A673 (cell line): ENCODE results near the gene FAM83B. TPM values are rescaled to one million over a fixed set of nuclear protein-coding genes. Genes with fewer than 3 reads are reported as not detected.

Experiments used
- BruUV-seq: library from RNA; stranded (reverse); fragments of 400-500 nt; replicated peaks from 2 replicates; lab custom pipeline; 2021; lab: Mats Ljungman, UMichigan
- CTCF ChIA-PET: fragments of 300-600 bp; sonication (Branson Sonifier 250); formaldehyde crosslinking; loops from one replicate; lab custom pipeline; 2022; ENCODE audit warnings: antibody characterized with exemption; lab: Charles Lee
- POLR2A ChIA-PET: fragments of 300-600 bp; sonication (Branson Sonifier 250); formaldehyde crosslinking; loops from one replicate; lab custom pipeline; 2022; ENCODE audit warnings: antibody characterized with exemption; ENCODE audit not compliant: low non-redundant PET; lab: Charles Lee
- DNase-seq: peaks from one replicate; pipeline ENCODE4 v3.0.0-alpha.2; 2015; ENCODE audit warnings: low spot score
- H3K27ac ChIP-seq: fragments of 200-600 bp; sonication (generic); 2 replicates; pipeline ENCODE4 v1.5.1; 2016; ENCODE audit warnings: mixed run types, low read depth, mild to moderate bottlenecking, mixed read lengths, antibody characterized with exemption, low read length; ENCODE audit not compliant: poor library complexity, severe bottlenecking
- H3K27me3 ChIP-seq: fragments of 200-600 bp; sonication (generic); replicated peaks from 2 replicates; pipeline ENCODE4 v1.6.1; 2017; ENCODE audit warnings: mixed run types, low read depth, mild to moderate bottlenecking, mixed read lengths, antibody characterized with exemption, low read length; ENCODE audit not compliant: insufficient read depth, poor library complexity
- H3K36me3 ChIP-seq: fragments of 200-600 bp; sonication (generic); 2 replicates; pipeline ENCODE4 v1.6.1; 2016; ENCODE audit warnings: mixed run types, mild to moderate bottlenecking, mixed read lengths, antibody characterized with exemption, low read length; ENCODE audit not compliant: insufficient read depth, poor library complexity, severe bottlenecking
- H3K4me1 ChIP-seq: fragments of 200-600 bp; sonication (generic); 2 replicates; pipeline ENCODE4 v1.6.1; 2017; ENCODE audit warnings: mixed run types, mild to moderate bottlenecking, mixed read lengths, antibody characterized with exemption, low read length; ENCODE audit not compliant: insufficient read depth, poor library complexity, severe bottlenecking
- H3K4me3 ChIP-seq: fragments of 200-600 bp; sonication (generic); 2 replicates; pipeline ENCODE4 v1.5.1; 2016; ENCODE audit warnings: low read depth, mixed run types, mild to moderate bottlenecking, mixed read lengths, low read length; ENCODE audit not compliant: poor library complexity, severe bottlenecking
- H3K9me3 ChIP-seq: fragments of 200-600 bp; sonication (generic); 2 replicates; pipeline ENCODE4 v1.6.1; 2016; ENCODE audit warnings: mixed run types, low read depth, mild to moderate bottlenecking, mixed read lengths, antibody characterized with exemption, low read length; ENCODE audit not compliant: poor library complexity, severe bottlenecking
- EZH2 ChIP-seq: fragments of 200-600 bp; sonication (generic); IDR thresholded peaks from 2 replicates; pipeline ENCODE4 v1.6.1; 2017; ENCODE audit warnings: borderline replicate concordance, low read depth, mild to moderate bottlenecking, mixed read lengths, antibody characterized with exemption, low read length; ENCODE audit not compliant: poor library complexity, severe bottlenecking
- intact Hi-C: fragments of 100-400 bp; cut with micrococcal nuclease; formaldehyde crosslinking; loops from one replicate; pipeline ENCODE4 v1.10.0; 2022; ENCODE audit not compliant: unreplicated experiment
- total RNA-seq: library from RNA; stranded (reverse); gene quantifications from 2 replicates; pipeline ENCODE4 v1.2.3, GENCODE V29; 2021
- TF ChIP-seq, protein P1 (sequence below): fragments of 300-800, 200-600 bp; sonication (generic); conservative IDR thresholded peaks from 2 replicates; pipeline ENCODE4 v1.5.1; 2017; ENCODE audit warnings: low read depth, mild to moderate bottlenecking, antibody characterized with exemption, low read length, moderate library complexity, mixed read lengths

The FAM83B gene
- total RNA-seq, 1 experiment from 2014 or later, result 0.41 TPM

DNA sequence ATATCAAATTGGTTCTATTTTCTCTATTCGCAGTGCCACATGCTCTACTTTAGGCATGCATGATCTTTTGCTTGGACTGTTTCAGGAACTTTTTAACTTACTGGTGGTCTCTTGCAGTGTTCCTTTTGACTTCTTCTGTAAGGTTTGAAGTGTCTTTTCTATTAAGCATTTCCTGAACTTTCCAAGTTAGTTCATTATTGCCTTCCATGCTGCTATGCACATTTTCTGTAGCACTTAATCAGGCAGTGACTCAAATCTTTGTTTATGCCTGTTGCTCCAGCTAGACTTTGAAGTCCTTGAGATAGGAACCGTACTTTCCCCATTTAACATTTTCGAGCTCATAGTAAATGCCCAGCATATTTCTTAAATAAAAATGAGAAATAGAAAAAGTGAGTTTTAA, 52.2 kb downstream of the FAM83B start:
- no TSS peak for BruUV-seq
- POLR2A ChIA-PET, result no interaction called here
- Histone ChIP-seq H3K27me3 (no peaks in the 10 kb centered on the region), H3K4me1 (no peaks in the 10 kb centered on the region), H3K27ac (no peak overlapping the region), H3K4me3 (no peak overlapping the region), H3K9me3 (no peaks in the 10 kb centered on the region), H3K36me3 (no peaks in the 10 kb centered on the region)
- intact Hi-C loops, result no loop called here
- CTCF ChIA-PET, result no interaction called here
- no peak for DNase-seq
- no peak for TF ChIP-seq EZH2
- TF ChIP-seq, protein P1, sequence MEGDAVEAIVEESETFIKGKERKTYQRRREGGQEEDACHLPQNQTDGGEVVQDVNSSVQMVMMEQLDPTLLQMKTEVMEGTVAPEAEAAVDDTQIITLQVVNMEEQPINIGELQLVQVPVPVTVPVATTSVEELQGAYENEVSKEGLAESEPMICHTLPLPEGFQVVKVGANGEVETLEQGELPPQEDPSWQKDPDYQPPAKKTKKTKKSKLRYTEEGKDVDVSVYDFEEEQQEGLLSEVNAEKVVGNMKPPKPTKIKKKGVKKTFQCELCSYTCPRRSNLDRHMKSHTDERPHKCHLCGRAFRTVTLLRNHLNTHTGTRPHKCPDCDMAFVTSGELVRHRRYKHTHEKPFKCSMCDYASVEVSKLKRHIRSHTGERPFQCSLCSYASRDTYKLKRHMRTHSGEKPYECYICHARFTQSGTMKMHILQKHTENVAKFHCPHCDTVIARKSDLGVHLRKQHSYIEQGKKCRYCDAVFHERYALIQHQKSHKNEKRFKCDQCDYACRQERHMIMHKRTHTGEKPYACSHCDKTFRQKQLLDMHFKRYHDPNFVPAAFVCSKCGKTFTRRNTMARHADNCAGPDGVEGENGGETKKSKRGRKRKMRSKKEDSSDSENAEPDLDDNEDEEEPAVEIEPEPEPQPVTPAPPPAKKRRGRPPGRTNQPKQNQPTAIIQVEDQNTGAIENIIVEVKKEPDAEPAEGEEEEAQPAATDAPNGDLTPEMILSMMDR, result no peak

DNA sequence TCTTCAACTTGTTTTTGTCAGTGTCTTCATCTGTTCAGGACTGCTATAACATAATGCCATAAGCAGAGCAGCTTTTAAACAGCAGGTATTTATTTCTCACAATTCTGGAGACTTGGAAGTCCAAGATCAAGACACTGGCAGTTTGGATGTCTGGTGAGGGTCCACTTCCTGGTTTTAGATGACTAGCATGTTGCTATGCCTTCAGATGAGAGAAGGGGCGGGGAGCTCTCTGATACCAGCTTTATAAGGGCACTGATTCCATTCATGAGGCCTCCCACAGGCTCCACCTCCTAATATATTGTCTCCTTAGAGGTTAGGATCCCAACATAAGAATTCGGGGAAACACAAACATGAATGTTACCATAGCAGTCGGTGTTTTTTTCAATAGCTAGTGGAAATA, 52.9 kb downstream of the FAM83B start:
- TF ChIP-seq EZH2, result no peak
- TF ChIP-seq, protein P1, result no peak
- Histone ChIP-seq H3K27me3 (no peaks in the 10 kb centered on the region), H3K27ac (no peak overlapping the region), H3K9me3 (no peaks in the 10 kb centered on the region), H3K4me1 (no peaks in the 10 kb centered on the region), H3K36me3 (no peaks in the 10 kb centered on the region), H3K4me3 (no peak overlapping the region)
- ChIA-PET POLR2A (no interaction called here), CTCF (no interaction called here)
- no TSS peak for BruUV-seq
- intact Hi-C loops, result no loop called here
- DNase-seq, result no peak

DNA sequence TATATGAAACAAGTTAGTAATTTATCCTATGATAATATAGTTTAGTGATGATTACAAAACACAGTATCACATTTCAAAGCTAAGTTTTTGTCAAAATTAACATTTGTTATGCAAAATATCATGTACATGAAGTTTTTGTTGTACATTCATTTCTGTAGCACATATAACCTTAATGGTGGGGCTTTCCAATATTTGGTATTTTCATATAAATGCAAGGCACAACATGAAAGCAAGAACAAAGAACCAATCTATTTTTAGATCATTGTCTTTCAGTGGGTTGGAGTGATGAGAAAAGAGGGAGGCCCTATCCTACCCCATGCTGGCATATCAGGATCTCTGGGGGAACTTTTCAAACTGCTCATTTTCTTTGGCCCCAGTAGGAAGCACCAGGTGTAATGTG, 53.4 kb downstream of the FAM83B start:
- Histone ChIP-seq H3K36me3 (no peaks in the 10 kb centered on the region), H3K4me1 (no peaks in the 10 kb centered on the region), H3K27ac (no peak overlapping the region), H3K27me3 (no peaks in the 10 kb centered on the region), H3K9me3 (no peaks in the 10 kb centered on the region), H3K4me3 (no peak overlapping the region)
- DNase-seq, result no peak
- ChIA-PET POLR2A (no interaction called here), CTCF (no interaction called here)
- no TSS peak for BruUV-seq
- intact Hi-C loops, result no loop called here
- no peak for TF ChIP-seq EZH2
- TF ChIP-seq, protein P1, result no peak
